Neural cell (in vitro differentiated cells): ENCODE measurements around the gene PRXL2A. TPM values are rescaled to one million over a fixed set of nuclear protein-coding genes. Genes with fewer than 3 reads are reported as not detected.

Experiments used
- H2AFZ ChIP-seq: fragments of 200-600, 300-800 bp; sonication (generic), shearing (Covaris generic); 2 replicates; pipeline ENCODE4 v1.6.0; 2014; ENCODE audit warnings: low read depth, mild to moderate bottlenecking, antibody characterized with exemption, low read length, moderate library complexity
- H3F3A ChIP-seq: fragments of 200-600 bp; shearing (Covaris generic); 2 replicates; pipeline ENCODE4 v1.6.1; 2016; ENCODE audit warnings: mild to moderate bottlenecking, moderate library complexity, mixed read lengths, antibody characterized with exemption, low read length; ENCODE audit not compliant: insufficient read depth, poor library complexity, severe bottlenecking
- H3K27ac ChIP-seq: fragments of 200-600, 300-800 bp; sonication (generic), shearing (Covaris generic); 2 replicates; pipeline ENCODE4 v1.5.1; 2014; ENCODE audit warnings: mild to moderate bottlenecking, low read length, moderate library complexity
- H3K27me3 ChIP-seq: fragments of 300-800, 200-600 bp; sonication (generic), shearing (Covaris generic); 2 replicates; pipeline ENCODE4 v1.6.0; 2014; ENCODE audit warnings: mild to moderate bottlenecking, low read depth, low read length, moderate library complexity; ENCODE audit not compliant: insufficient read depth
- H3K36me3 ChIP-seq: fragments of 300-800, 200-600 bp; sonication (generic), shearing (Covaris generic); 2 replicates; pipeline ENCODE4 v1.5.1; 2014; ENCODE audit warnings: mild to moderate bottlenecking, antibody characterized with exemption, low read length, moderate library complexity; ENCODE audit not compliant: insufficient read depth
- H3K4me2 ChIP-seq: fragments of 300-800, 200-600 bp; sonication (generic), shearing (Covaris generic); 2 replicates; pipeline ENCODE4 v1.6.0; 2014; ENCODE audit warnings: mild to moderate bottlenecking, low read length
- H3K4me3 ChIP-seq: fragments of 300-800, 200-600 bp; sonication (generic), shearing (Covaris generic); 2 replicates; pipeline ENCODE4 v1.5.1; 2014; ENCODE audit warnings: mild to moderate bottlenecking, low read length, moderate library complexity
- H3K79me2 ChIP-seq: fragments of 200-600 bp; shearing (Covaris generic); replicated peaks from 2 replicates; pipeline ENCODE4 v1.6.0; 2014; ENCODE audit warnings: mild to moderate bottlenecking, low read length, moderate library complexity; ENCODE audit not compliant: insufficient read depth
- H3K9ac ChIP-seq: fragments of 300-800, 200-600 bp; sonication (generic), shearing (Covaris generic); 2 replicates; pipeline ENCODE4 v1.6.1; 2016; ENCODE audit warnings: mild to moderate bottlenecking, low read length, mixed read lengths
- H3K9me2 ChIP-seq: fragments of 200-600 bp; shearing (Covaris generic); 2 replicates; pipeline ENCODE4 v1.6.1; 2016; ENCODE audit warnings: mild to moderate bottlenecking, low read length, mixed read lengths; ENCODE audit not compliant: insufficient read depth
- H3K9me3 ChIP-seq: fragments of 200-600, 300-800 bp; sonication (generic), shearing (Covaris generic); 2 replicates; pipeline ENCODE4 v1.6.1; 2016; ENCODE audit warnings: mild to moderate bottlenecking, mixed run types, low read length, moderate library complexity, mixed read lengths
- H4K20me1 ChIP-seq: fragments of 200-600 bp; shearing (Covaris generic); 2 replicates; pipeline ENCODE4 v1.6.1; 2016; ENCODE audit warnings: mild to moderate bottlenecking, mixed run types; ENCODE audit not compliant: insufficient read depth
- EP300 ChIP-seq: fragments of 450-650 bp; conservative IDR thresholded peaks from 2 replicates; pipeline ENCODE4 v1.6.1; 2014; ENCODE audit warnings: antibody characterized with exemption, mild to moderate bottlenecking, moderate library complexity; ENCODE audit not compliant: poor library complexity, severe bottlenecking
- EZH2 ChIP-seq: fragments of 200-600, 300-800 bp; shearing (Covaris generic), sonication (generic); IDR thresholded peaks from 2 replicates; pipeline ENCODE4 v1.6.1; 2014; ENCODE audit warnings: antibody characterized with exemption, low read length, borderline replicate concordance, mild to moderate bottlenecking; ENCODE audit not compliant: insufficient read depth, poor library complexity, severe bottlenecking
- MXI1 ChIP-seq: fragments of 450-650 bp; conservative IDR thresholded peaks from 2 replicates; pipeline ENCODE4 v1.6.1; 2014; ENCODE audit warnings: antibody characterized with exemption, mild to moderate bottlenecking; ENCODE audit not compliant: poor library complexity, severe bottlenecking
- POLR2AphosphoS5 ChIP-seq: IDR thresholded peaks from 2 replicates; pipeline ENCODE4 v1.6.1; 2012
- RAD21 ChIP-seq: fragments of 450-650 bp; conservative IDR thresholded peaks from 2 replicates; pipeline ENCODE4 v1.6.1; 2014; ENCODE audit warnings: antibody characterized with exemption, mild to moderate bottlenecking, moderate library complexity
- REST ChIP-seq: IDR thresholded peaks from 2 replicates; pipeline ENCODE4 v1.6.1; 2012; ENCODE audit warnings: borderline replicate concordance
- SMC3 ChIP-seq: fragments of 450-650 bp; conservative IDR thresholded peaks from 2 replicates; pipeline ENCODE4 v1.6.1; 2014; ENCODE audit warnings: antibody characterized with exemption, mild to moderate bottlenecking, moderate library complexity; ENCODE audit not compliant: poor library complexity
- TAF1 ChIP-seq: IDR thresholded peaks from 2 replicates; pipeline ENCODE4 v1.6.1; 2012; ENCODE audit warnings: low read depth
- polyA plus RNA-seq: library from polyadenylated mRNA; depleted of rRNA; stranded (reverse); fragments of >200 nt; gene quantifications from 2 replicates; pipeline ENCODE4 v1.2.3, GENCODE V29; 2014
- TF ChIP-seq, protein P1 (sequence below): fragments of 450-650 bp; IDR thresholded peaks from 2 replicates; pipeline ENCODE4 v1.5.1; 2014; ENCODE audit warnings: antibody characterized with exemption, mild to moderate bottlenecking, moderate library complexity; ENCODE audit not compliant: poor library complexity, severe bottlenecking

Gene PRXL2A
- polyA plus RNA-seq, 1 donor from 2014 or later = 60.5 TPM

GRCh38 chr10:80480852-80481251 lies 72.5 kb downstream of the PRXL2A start:
- no peak for TF ChIP-seq SMC3
- TF ChIP-seq RAD21 = no peak
- TF ChIP-seq, protein P1, sequence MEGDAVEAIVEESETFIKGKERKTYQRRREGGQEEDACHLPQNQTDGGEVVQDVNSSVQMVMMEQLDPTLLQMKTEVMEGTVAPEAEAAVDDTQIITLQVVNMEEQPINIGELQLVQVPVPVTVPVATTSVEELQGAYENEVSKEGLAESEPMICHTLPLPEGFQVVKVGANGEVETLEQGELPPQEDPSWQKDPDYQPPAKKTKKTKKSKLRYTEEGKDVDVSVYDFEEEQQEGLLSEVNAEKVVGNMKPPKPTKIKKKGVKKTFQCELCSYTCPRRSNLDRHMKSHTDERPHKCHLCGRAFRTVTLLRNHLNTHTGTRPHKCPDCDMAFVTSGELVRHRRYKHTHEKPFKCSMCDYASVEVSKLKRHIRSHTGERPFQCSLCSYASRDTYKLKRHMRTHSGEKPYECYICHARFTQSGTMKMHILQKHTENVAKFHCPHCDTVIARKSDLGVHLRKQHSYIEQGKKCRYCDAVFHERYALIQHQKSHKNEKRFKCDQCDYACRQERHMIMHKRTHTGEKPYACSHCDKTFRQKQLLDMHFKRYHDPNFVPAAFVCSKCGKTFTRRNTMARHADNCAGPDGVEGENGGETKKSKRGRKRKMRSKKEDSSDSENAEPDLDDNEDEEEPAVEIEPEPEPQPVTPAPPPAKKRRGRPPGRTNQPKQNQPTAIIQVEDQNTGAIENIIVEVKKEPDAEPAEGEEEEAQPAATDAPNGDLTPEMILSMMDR = no peak
- TF ChIP-seq EZH2 = no peak
- no peak for TF ChIP-seq EP300
- TF ChIP-seq REST = no peak
- TF ChIP-seq TAF1 = no peak
- TF ChIP-seq MXI1 = no peak
- no peak for TF ChIP-seq POLR2AphosphoS5
- H3F3A ChIP-seq = no peaks in the 10 kb centered on the region
- H3K9me2 ChIP-seq = no peaks in the 10 kb centered on the region
- no peaks in the 10 kb centered on the region for H3K36me3 ChIP-seq
- H2AFZ ChIP-seq = no peak overlapping the region
- H3K4me3 ChIP-seq = no peak overlapping the region
- no peaks in the 10 kb centered on the region for H4K20me1 ChIP-seq
- H3K27me3 ChIP-seq = no peaks in the 10 kb centered on the region
- H3K79me2 ChIP-seq = peaks cover 49% of the 10 kb centered on the region
- H3K4me2 ChIP-seq = no peak overlapping the region
- H3K27ac ChIP-seq = no peak overlapping the region
- no peaks in the 10 kb centered on the region for H3K9me3 ChIP-seq
- H3K9ac ChIP-seq = no peak overlapping the region

- Histone ChIP-seq H3K9me2 (no peaks in the 10 kb centered on the region), H3K4me2 (no peak overlapping the region), H3K36me3 (no peaks in the 10 kb centered on the region), H3K27ac (no peak overlapping the region), H3F3A (no peaks in the 10 kb centered on the region), H3K27me3 (no peaks in the 10 kb centered on the region), H2AFZ (no peak overlapping the region), H3K9ac (no peak overlapping the region), H3K9me3 (no peaks in the 10 kb centered on the region), H4K20me1 (no peaks in the 10 kb centered on the region), H3K79me2 (peaks cover 56% of the 10 kb centered on the region), H3K4me3 (no peak overlapping the region)
- TF ChIP-seq EP300 (no peak), EZH2 (no peak), RAD21 (no peak), TAF1 (no peak), POLR2AphosphoS5 (no peak), SMC3 (no peak), REST (no peak)
- TF ChIP-seq, protein P1 = no peak
Observed at GRCh38 chr10:80484243-80484642, 75.9 kb downstream of the PRXL2A start.
